ENCODE results near the gene CCDC144A.
A peak's percentile ranks its signal among the peaks of the same experiment; 100 is the strongest.
"Not testable (repeated sequence)": the region's sequence is repeated elsewhere in the genome, so short reads cannot be mapped to it uniquely, and the experiment has no call there.

DNA sequence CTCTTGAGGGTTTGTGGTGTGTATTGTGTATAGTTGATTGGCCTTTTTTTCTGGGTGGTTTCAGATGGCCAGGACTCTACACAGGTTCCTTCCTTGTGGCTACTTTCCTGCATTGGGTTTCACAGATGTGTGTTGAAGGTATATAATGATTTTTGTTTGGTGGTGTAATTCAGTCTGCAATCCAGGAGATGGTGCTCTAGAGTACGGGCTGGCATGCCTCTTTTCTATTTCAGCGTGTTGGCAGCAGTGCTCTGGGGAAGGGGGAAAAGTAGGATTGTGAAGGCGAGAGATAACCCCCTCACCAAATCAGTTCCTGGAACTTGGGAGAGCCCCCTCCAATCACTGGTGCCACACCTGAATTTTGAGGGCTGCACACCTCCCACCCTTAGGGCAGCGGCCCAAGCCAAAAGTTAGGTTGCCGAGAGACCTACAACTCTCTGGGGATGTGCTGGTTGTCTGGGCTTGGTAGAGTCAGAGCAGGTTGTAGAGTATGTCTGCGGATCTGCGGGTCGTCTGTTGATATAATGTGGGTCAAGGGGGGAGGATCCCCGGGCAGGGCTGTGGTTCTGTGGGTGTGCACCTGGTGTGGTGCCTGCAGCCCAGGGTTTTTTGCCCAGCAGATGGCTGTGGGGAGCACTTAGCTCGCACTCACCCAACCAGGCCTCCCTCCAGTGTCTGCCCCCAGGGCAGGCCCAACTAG is 61.3 kb downstream of the CCDC144A start:
- TF ChIP-seq, protein P1, sequence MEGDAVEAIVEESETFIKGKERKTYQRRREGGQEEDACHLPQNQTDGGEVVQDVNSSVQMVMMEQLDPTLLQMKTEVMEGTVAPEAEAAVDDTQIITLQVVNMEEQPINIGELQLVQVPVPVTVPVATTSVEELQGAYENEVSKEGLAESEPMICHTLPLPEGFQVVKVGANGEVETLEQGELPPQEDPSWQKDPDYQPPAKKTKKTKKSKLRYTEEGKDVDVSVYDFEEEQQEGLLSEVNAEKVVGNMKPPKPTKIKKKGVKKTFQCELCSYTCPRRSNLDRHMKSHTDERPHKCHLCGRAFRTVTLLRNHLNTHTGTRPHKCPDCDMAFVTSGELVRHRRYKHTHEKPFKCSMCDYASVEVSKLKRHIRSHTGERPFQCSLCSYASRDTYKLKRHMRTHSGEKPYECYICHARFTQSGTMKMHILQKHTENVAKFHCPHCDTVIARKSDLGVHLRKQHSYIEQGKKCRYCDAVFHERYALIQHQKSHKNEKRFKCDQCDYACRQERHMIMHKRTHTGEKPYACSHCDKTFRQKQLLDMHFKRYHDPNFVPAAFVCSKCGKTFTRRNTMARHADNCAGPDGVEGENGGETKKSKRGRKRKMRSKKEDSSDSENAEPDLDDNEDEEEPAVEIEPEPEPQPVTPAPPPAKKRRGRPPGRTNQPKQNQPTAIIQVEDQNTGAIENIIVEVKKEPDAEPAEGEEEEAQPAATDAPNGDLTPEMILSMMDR (conservative IDR thresholded peaks at IDR 0.05; ENCODE audit: low read length): peak; percentile 65
- TF ChIP-seq EZH2phosphoT487 (IDR thresholded peaks at IDR 0.05; ENCODE audit: borderline replicate concordance, low read depth, low read length): not testable (repeated sequence)

Data from OCI-LY7 (cell line).